ENCODE results near the gene CEBPZOS. TPM values are rescaled to one million over a fixed set of nuclear protein-coding genes. Genes with fewer than 3 reads are reported as not detected.
A peak's percentile ranks its signal among the peaks of the same experiment; 100 is the strongest.
"Not testable (repeated sequence)": the region's sequence is repeated elsewhere in the genome, so short reads cannot be mapped to it uniquely, and the experiment has no call there.

Gene CEBPZOS
- total RNA-seq, 3 donors from 2014 or later, result 19.4 to 43.0 (median 21.6) TPM

- intact Hi-C loops (cut with DNase I; ENCODE audit: low total_unique reads), result no loop called here
- H3K27ac ChIP-seq, result peak overlapping the region in 1 of 2 donors; percentile 15
- H3K36me3 ChIP-seq, result peaks cover 6% of the 10 kb centered on the region
- no peak for DNase-seq (ENCODE audit: low spot score in 2 of 2)
- H3K27me3 ChIP-seq, result no peaks in the 10 kb centered on the region
- TF ChIP-seq POLR2AphosphoS5 (IDR thresholded peaks at IDR 0.05) (no peak), POLR2A (IDR thresholded peaks at IDR 0.05) (no peak), CTCF (IDR thresholded peaks at IDR 0.05) (no peak)
- no peaks in the 10 kb centered on the region for H3K4me1 ChIP-seq
- no peak overlapping the region for H3K4me3 ChIP-seq
- H3K9me3 ChIP-seq, result peaks cover 0 to 12% of the 10 kb centered on the region in 2 donors
Measured at GRCh38 chr2:37211939-37212338, 15.6 kb downstream of the CEBPZOS start.

- Histone ChIP-seq H3K27ac (no peak overlapping the region), H3K4me3 (no peak overlapping the region), H3K27me3 (no peaks in the 10 kb centered on the region), H3K4me1 (no peaks in the 10 kb centered on the region), H3K36me3 (peaks cover under 1% of the 10 kb centered on the region), H3K9me3 (no peaks in the 10 kb centered on the region)
- intact Hi-C loops (cut with DNase I; ENCODE audit: low total_unique reads), result no loop called here
- no peak for TF ChIP-seq CTCF (IDR thresholded peaks at IDR 0.05)
- no peak for TF ChIP-seq POLR2AphosphoS5 (IDR thresholded peaks at IDR 0.05)
- no peak for TF ChIP-seq POLR2A (IDR thresholded peaks at IDR 0.05)
- no peak for DNase-seq (ENCODE audit: low spot score in 2 of 2)
Measured at GRCh38 chr2:37215250-37215649, 19.0 kb downstream of the CEBPZOS start.

GRCh38 chr2:37219046-37219445 lies 22.8 kb downstream of the CEBPZOS start:
- no peaks in the 10 kb centered on the region for H3K27me3 ChIP-seq
- H3K4me1 ChIP-seq, result no peaks in the 10 kb centered on the region
- no peak overlapping the region for H3K4me3 ChIP-seq
- intact Hi-C loops (cut with DNase I; ENCODE audit: low total_unique reads), result no loop called here
- TF ChIP-seq POLR2A (IDR thresholded peaks at IDR 0.05), result no peak
- no peak for TF ChIP-seq POLR2AphosphoS5 (IDR thresholded peaks at IDR 0.05)
- DNase-seq (ENCODE audit: low spot score in 2 of 2), result no peak
- no peaks in the 10 kb centered on the region for H3K9me3 ChIP-seq
- H3K36me3 ChIP-seq, result no peaks in the 10 kb centered on the region
- H3K27ac ChIP-seq, result no peak overlapping the region

- no peak for TF ChIP-seq POLR2AphosphoS5 (IDR thresholded peaks at IDR 0.05)
- no peak for TF ChIP-seq CTCF (IDR thresholded peaks at IDR 0.05)
- TF ChIP-seq POLR2A (IDR thresholded peaks at IDR 0.05), result no peak
- Histone ChIP-seq H3K9me3 (no peaks in the 10 kb centered on the region), H3K4me3 (no peak overlapping the region), H3K27ac (no peak overlapping the region), H3K36me3 (no peaks in the 10 kb centered on the region), H3K27me3 (no peaks in the 10 kb centered on the region), H3K4me1 (peaks cover 0 to 5% of the 10 kb centered on the region in 2 donors)
- no peak for DNase-seq (ENCODE audit: low spot score in 2 of 2)
- intact Hi-C loops (cut with DNase I; ENCODE audit: low total_unique reads), result no loop called here
Measured at GRCh38 chr2:37223131-37223530, 26.8 kb downstream of the CEBPZOS start.

- intact Hi-C loops (cut with DNase I; ENCODE audit: low total_unique reads), result no loop called here
- no peak for TF ChIP-seq CTCF (IDR thresholded peaks at IDR 0.05)
- TF ChIP-seq POLR2A (IDR thresholded peaks at IDR 0.05), result no peak
- no peak for TF ChIP-seq POLR2AphosphoS5 (IDR thresholded peaks at IDR 0.05)
Measured at GRCh38 chr2:37224063-37224462, 27.8 kb downstream of the CEBPZOS start.

GRCh38 chr2:37225129-37225528 lies 28.8 kb downstream of the CEBPZOS start:
- H3K4me3 ChIP-seq; DNase-seq (ENCODE audit: low spot score in 2 of 2); H3K4me1 ChIP-seq; H3K9me3 ChIP-seq; intact Hi-C loops (cut with DNase I; ENCODE audit: low total_unique reads); H3K36me3 ChIP-seq; H3K27me3 ChIP-seq; H3K27ac ChIP-seq: not testable (repeated sequence)

More at GRCh38 chr2:37224063-37224462, 27.8 kb downstream of the CEBPZOS start:
- no peak for DNase-seq (ENCODE audit: low spot score in 2 of 2)
- H3K4me3 ChIP-seq, result no peak overlapping the region
- peaks cover 0 to 5% of the 10 kb centered on the region in 2 donors for H3K4me1 ChIP-seq
- no peak overlapping the region for H3K27ac ChIP-seq
- no peaks in the 10 kb centered on the region for H3K27me3 ChIP-seq
- H3K9me3 ChIP-seq, result no peaks in the 10 kb centered on the region
- H3K36me3 ChIP-seq, result no peaks in the 10 kb centered on the region

Measured in breast epithelium (tissue), 4 donors.